CD14-positive monocyte (primary cell): ENCODE results near the gene MYZAP. TPM values are rescaled to one million over a fixed set of nuclear protein-coding genes. Genes with fewer than 3 reads are reported as not detected.

Source experiments
- DNase-seq, 3 donors: peaks; one replicate each; pipeline ENCODE4 v3.0.0-alpha.2; 2011 to 2022
- H2AFZ ChIP-seq: 2 replicates; pipeline ENCODE4 v1.6.0; 2012; ENCODE audit warnings: mild to moderate bottlenecking, low read depth, low read length, inconsistent platforms; ENCODE audit not compliant: insufficient read depth, poor library complexity, severe bottlenecking
- H3K27ac ChIP-seq, 2 donors: 1 replicate in 1 of 2; 2 replicates in 1 of 2; pipeline ENCODE4 v1.5.1; 2012 to 2013; ENCODE audit warnings: low read length in 2 of 2, control low read depth in 1 of 2, inconsistent platforms in 1 of 2, low read depth in 1 of 2, mild to moderate bottlenecking in 1 of 2
- H3K27me3 ChIP-seq, 2 donors: one replicate each; pipeline versions ENCODE4 v1.6.0 to v1.6.1; 2011 to 2013; ENCODE audit warnings: low read length in 2 of 2; ENCODE audit not compliant: control insufficient read depth in 2 of 2, insufficient read depth in 2 of 2
- H3K36me3 ChIP-seq, 2 donors: replicated peaks in 1 of 2; 1 replicate in 1 of 2; 2 replicates in 1 of 2; pipeline versions ENCODE4 v1.5.1 to v1.6.1; 2012 to 2013; ENCODE audit warnings: low read length in 2 of 2, control low read depth in 1 of 2, inconsistent platforms in 1 of 2, mild to moderate bottlenecking in 1 of 2; ENCODE audit not compliant: insufficient read depth in 2 of 2, control insufficient read depth in 1 of 2
- H3K4me1 ChIP-seq, 2 donors: 1 replicate in 1 of 2; 2 replicates in 1 of 2; pipeline versions ENCODE4 v1.5.1 to v1.6.1; 2012 to 2013; ENCODE audit warnings: low read length in 2 of 2, control low read depth in 1 of 2, inconsistent platforms in 1 of 2, mild to moderate bottlenecking in 1 of 2, moderate library complexity in 1 of 2; ENCODE audit not compliant: insufficient read depth in 2 of 2, control insufficient read depth in 1 of 2
- H3K4me2 ChIP-seq: replicated peaks from 2 replicates; pipeline ENCODE3; 2012; ENCODE audit warnings: low read length, moderate library complexity, mild to moderate bottlenecking; ENCODE audit not compliant: poor library complexity, severe bottlenecking; ENCODE audit errors: extremely low read depth
- H3K4me3 ChIP-seq, 3 experiments: fragments of 200-600 bp in 1 of 3; sonication (generic) in 1 of 3; replicated peaks in 1 of 3; 1 replicate in 2 of 3; 2 replicates in 1 of 3; pipeline ENCODE4 v1.5.1; 2011 to 2013; ENCODE audit warnings: low read length in 3 of 3, mild to moderate bottlenecking in 3 of 3, control low read depth in 2 of 3, low read depth in 2 of 3, inconsistent platforms in 1 of 3, moderate library complexity in 1 of 3
- H3K79me2 ChIP-seq: 2 replicates; pipeline ENCODE4 v1.6.0; 2012; ENCODE audit warnings: mild to moderate bottlenecking, control low read depth, inconsistent platforms, low read length, moderate library complexity; ENCODE audit not compliant: insufficient read depth
- H3K9ac ChIP-seq: 2 replicates; pipeline ENCODE4 v1.6.0; 2017; ENCODE audit warnings: low read length, mild to moderate bottlenecking; ENCODE audit not compliant: insufficient read depth, poor library complexity, severe bottlenecking
- H3K9me3 ChIP-seq, 2 donors: replicated peaks in 1 of 2; 1 replicate in 1 of 2; 2 replicates in 1 of 2; pipeline versions ENCODE4 v1.5.1 to v1.6.1; 2012 to 2013; ENCODE audit warnings: low read length in 2 of 2, control low read depth in 1 of 2; ENCODE audit not compliant: control insufficient read depth in 1 of 2, insufficient read depth in 1 of 2
- H4K20me1 ChIP-seq: 2 replicates; pipeline ENCODE4 v1.6.0; 2012; ENCODE audit warnings: mild to moderate bottlenecking, low read length, control low read depth, moderate library complexity; ENCODE audit not compliant: insufficient read depth
- H3K27ac Mint-ChIP-seq, 7 donors: one replicate each; pipeline ENCODE4 v1.8.0; 2020; ENCODE audit warnings: mild to moderate bottlenecking in 7 of 7, mixed read lengths in 7 of 7, moderate library complexity in 6 of 7, inconsistent platforms in 2 of 7
- H3K27me3 Mint-ChIP-seq, 3 donors: one replicate each; pipeline ENCODE4 v1.8.0; 2021 to 2022; ENCODE audit warnings: low read depth in 3 of 3, mild to moderate bottlenecking in 3 of 3, mixed read lengths in 3 of 3, moderate library complexity in 3 of 3, inconsistent platforms in 1 of 3
- H3K36me3 Mint-ChIP-seq, 2 donors: one replicate each; pipeline ENCODE4 v1.8.0; 2020; ENCODE audit warnings: mixed read lengths in 2 of 2, inconsistent platforms in 1 of 2, mild to moderate bottlenecking in 1 of 2
- H3K4me1 Mint-ChIP-seq: one replicate; pipeline ENCODE4 v1.8.0; 2020; ENCODE audit warnings: mild to moderate bottlenecking, mixed read lengths
- H3K4me3 Mint-ChIP-seq, 2 donors: one replicate each; pipeline ENCODE4 v1.8.0; 2020; ENCODE audit warnings: mild to moderate bottlenecking in 2 of 2, mixed read lengths in 2 of 2, moderate library complexity in 1 of 2
- H3K9me3 Mint-ChIP-seq, 7 donors: one replicate each; pipeline ENCODE4 v1.8.0; 2020 to 2022; ENCODE audit warnings: mixed read lengths in 7 of 7, mild to moderate bottlenecking in 6 of 7, moderate library complexity in 6 of 7, inconsistent platforms in 2 of 7
- WGBS: methylation state at CpG from one replicate; pipeline ENCODE4 v1.1.5; 2013; ENCODE audit warnings: missing lambda C conversion rate; ENCODE audit not compliant: insufficient coverage; 5-methylcytosine and 5-hydroxymethylcytosine counted together
- intact Hi-C, 2 donors: fragments of 100-400 bp; cut with micrococcal nuclease; formaldehyde crosslinking; loops; one replicate each; pipeline versions ENCODE4 v1.15.0 to v1.15.1; 2023
- polyA plus RNA-seq, 3 donors: library from polyadenylated mRNA; depleted of rRNA in 1 of 3; unstranded in 2 of 3; stranded (reverse) in 1 of 3; fragments of 300-500 nt in 2 of 3; fragments of >200 nt in 1 of 3; fragmentation: Illumina TruSeq in 2 of 3; gene quantifications; 1 replicate in 2 of 3; 2 replicates in 1 of 3; pipeline ENCODE4 v1.2.3, GENCODE V29; 2012 to 2021
- TF ChIP-seq, protein P1 (sequence below): fragments of 200-600 bp; IDR thresholded peaks from one replicate; pipeline ENCODE4 v1.8.0; 2022; ENCODE audit warnings: antibody characterized with exemption, mild to moderate bottlenecking

Gene MYZAP
- polyA plus RNA-seq, 3 donors = 0.12 to 0.13 TPM; not detected in 1

DNA sequence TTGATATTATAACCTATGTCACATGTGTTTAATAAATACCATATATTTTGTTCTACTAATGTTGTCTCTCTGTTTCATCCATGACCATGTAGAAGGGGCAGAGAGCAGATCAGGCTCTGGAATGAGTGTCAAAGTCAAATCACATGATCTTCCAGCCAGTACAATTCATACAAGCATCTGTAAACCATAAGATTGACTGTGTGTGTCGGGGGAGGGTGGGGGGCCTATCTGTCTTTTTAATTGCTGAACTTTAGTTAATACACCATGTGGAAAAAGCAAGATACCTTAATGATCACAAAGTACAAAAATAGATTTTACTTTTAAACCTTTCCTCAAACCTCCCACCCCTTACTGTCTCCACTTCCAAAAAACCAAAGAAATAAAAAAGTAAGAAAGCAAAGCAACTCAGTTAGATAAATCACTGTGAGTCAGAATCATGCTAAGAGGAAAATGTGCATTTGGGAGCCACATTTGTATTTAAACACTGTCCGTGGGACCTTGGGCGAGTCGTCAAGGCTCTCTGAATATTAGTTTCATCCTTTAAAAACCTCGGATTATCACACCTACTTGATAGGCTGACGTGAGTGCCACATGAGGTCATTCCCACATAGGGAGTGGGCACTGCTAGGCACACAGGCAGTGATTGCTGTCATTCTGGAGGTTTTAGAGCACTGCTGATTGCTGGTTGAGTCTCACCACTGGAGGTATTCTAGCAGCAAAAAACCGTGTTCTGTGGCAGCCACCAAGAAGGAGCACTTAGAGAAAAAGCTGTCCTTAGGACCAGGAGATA lies 93.8 kb downstream of the MYZAP start:
- no peak overlapping the region for H3K27ac Mint-ChIP-seq
- H3K36me3 ChIP-seq = no peaks in the 10 kb centered on the region
- H3K79me2 ChIP-seq = no peaks in the 10 kb centered on the region
- H3K27ac ChIP-seq = no peak overlapping the region
- peaks cover 0 to 8% (median 2%) of the 10 kb centered on the region in 3 donors for H3K27me3 Mint-ChIP-seq
- H3K36me3 Mint-ChIP-seq = no peaks in the 10 kb centered on the region
- H3K4me3 ChIP-seq = no peak overlapping the region
- no peak for DNase-seq
- H3K9ac ChIP-seq = no peak overlapping the region
- H4K20me1 ChIP-seq = no peaks in the 10 kb centered on the region
- intact Hi-C loops = no loop called here
- no peak overlapping the region for H3K4me3 Mint-ChIP-seq
- no peaks in the 10 kb centered on the region for H3K27me3 ChIP-seq
- TF ChIP-seq, protein P1, sequence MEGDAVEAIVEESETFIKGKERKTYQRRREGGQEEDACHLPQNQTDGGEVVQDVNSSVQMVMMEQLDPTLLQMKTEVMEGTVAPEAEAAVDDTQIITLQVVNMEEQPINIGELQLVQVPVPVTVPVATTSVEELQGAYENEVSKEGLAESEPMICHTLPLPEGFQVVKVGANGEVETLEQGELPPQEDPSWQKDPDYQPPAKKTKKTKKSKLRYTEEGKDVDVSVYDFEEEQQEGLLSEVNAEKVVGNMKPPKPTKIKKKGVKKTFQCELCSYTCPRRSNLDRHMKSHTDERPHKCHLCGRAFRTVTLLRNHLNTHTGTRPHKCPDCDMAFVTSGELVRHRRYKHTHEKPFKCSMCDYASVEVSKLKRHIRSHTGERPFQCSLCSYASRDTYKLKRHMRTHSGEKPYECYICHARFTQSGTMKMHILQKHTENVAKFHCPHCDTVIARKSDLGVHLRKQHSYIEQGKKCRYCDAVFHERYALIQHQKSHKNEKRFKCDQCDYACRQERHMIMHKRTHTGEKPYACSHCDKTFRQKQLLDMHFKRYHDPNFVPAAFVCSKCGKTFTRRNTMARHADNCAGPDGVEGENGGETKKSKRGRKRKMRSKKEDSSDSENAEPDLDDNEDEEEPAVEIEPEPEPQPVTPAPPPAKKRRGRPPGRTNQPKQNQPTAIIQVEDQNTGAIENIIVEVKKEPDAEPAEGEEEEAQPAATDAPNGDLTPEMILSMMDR = no peak
- H2AFZ ChIP-seq = no peak overlapping the region
- no peak overlapping the region for H3K4me2 ChIP-seq
- peaks cover 0 to 2% (median 0%) of the 10 kb centered on the region in 7 donors for H3K9me3 Mint-ChIP-seq
- no peaks in the 10 kb centered on the region for H3K4me1 Mint-ChIP-seq
- WGBS = 87% methylated on average over 6 of the region's 7 CpGs
- H3K9me3 ChIP-seq = no peaks in the 10 kb centered on the region
- H3K4me1 ChIP-seq = no peaks in the 10 kb centered on the region

DNA sequence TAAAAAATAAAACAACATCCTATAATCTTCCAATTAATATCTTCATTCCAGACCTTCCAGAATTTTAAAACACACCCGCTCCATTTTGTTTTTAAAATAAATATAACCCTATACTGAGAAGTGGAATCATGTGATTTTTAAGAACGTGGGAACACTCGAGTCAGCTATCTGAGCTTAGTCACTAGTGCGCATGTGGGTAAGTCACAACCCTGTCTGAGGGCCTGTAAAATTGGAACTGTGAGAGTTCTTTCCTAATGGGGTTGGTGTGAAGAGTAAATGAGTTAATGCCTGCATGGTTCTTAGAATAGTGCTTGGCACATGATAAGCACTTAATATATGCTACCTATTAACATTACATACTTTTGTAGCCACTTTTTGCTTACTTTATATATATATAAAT lies 95.0 kb downstream of the MYZAP start:
- H3K9me3 Mint-ChIP-seq = peaks cover 0 to 2% (median 0%) of the 10 kb centered on the region in 7 donors
- H3K27ac Mint-ChIP-seq = no peak overlapping the region
- 95% methylated on average over 4 of the region's 4 CpGs for WGBS

More for the DNA sequence above, 95.0 kb downstream of the MYZAP start:
- H3K4me3 ChIP-seq = no peak overlapping the region
- no peaks in the 10 kb centered on the region for H3K36me3 ChIP-seq
- intact Hi-C loops = no loop called here
- H3K4me3 Mint-ChIP-seq = no peak overlapping the region
- H3K9me3 ChIP-seq = no peaks in the 10 kb centered on the region
- H3K27ac ChIP-seq = no peak overlapping the region
- H3K4me1 Mint-ChIP-seq = no peaks in the 10 kb centered on the region
- no peaks in the 10 kb centered on the region for H3K36me3 Mint-ChIP-seq
- H3K9ac ChIP-seq = no peak overlapping the region
- H4K20me1 ChIP-seq = no peaks in the 10 kb centered on the region
- H3K4me1 ChIP-seq = no peaks in the 10 kb centered on the region
- H3K27me3 Mint-ChIP-seq = peaks cover 0 to 5% (median 2%) of the 10 kb centered on the region in 3 donors
- no peak overlapping the region for H2AFZ ChIP-seq
- H3K27me3 ChIP-seq = no peaks in the 10 kb centered on the region
- DNase-seq = no peak
- TF ChIP-seq, protein P1 = no peak
- no peak overlapping the region for H3K4me2 ChIP-seq
- no peaks in the 10 kb centered on the region for H3K79me2 ChIP-seq
